AG04450 (cell line): ENCODE results near the gene HECTD4. TPM values are rescaled to one million over a fixed set of nuclear protein-coding genes. Genes with fewer than 3 reads are reported as not detected.
"Not testable (repeated sequence)": the region's sequence is repeated elsewhere in the genome, so short reads cannot be mapped to it uniquely, and the experiment has no call there.

ENCODE experiments used
- CTCF ChIA-PET: fragments of 300-600, 350-600 bp; formaldehyde crosslinking; extraction: SDS; loops from one replicate; lab custom pipeline; 2022; ENCODE audit warnings: antibody characterized with exemption, inconsistent platforms; lab: Charles Lee
- POLR2A ChIA-PET: fragments of 350-600 bp; formaldehyde crosslinking; extraction: SDS; loops from one replicate; lab custom pipeline; 2021; ENCODE audit warnings: antibody characterized with exemption, inconsistent platforms; lab: Yijun Ruan, JAX
- DNase-seq: peaks from one replicate; pipeline ENCODE4 v3.0.0-alpha.2; 2011; ENCODE audit warnings: low read depth, low spot score
- H3K27ac ChIP-seq: one replicate; pipeline ENCODE4 v1.5.1; 2012; ENCODE audit warnings: low read depth, low read length, control low read depth
- H3K27me3 ChIP-seq: one replicate; pipeline ENCODE4 v1.6.0; 2012; ENCODE audit warnings: low read length; ENCODE audit not compliant: control insufficient read depth, insufficient read depth
- H3K4me3 ChIP-seq: 2 replicates; pipeline ENCODE4 v1.5.1; 2011; ENCODE audit warnings: mild to moderate bottlenecking, low read depth, low read length, control low read depth
- H3K9me3 ChIP-seq: 2 replicates; pipeline ENCODE4 v1.5.1; 2012; ENCODE audit warnings: low read length; ENCODE audit not compliant: control insufficient read depth, insufficient read depth
- polyA plus RNA-seq: library from polyadenylated mRNA; depleted of rRNA; stranded (reverse); fragments of >200 nt; gene quantifications from 2 replicates; pipeline ENCODE4 v1.2.3, GENCODE V29; 2011
- TF ChIP-seq, protein P1 (sequence below): IDR thresholded peaks from 2 replicates; pipeline ENCODE4 v1.5.1; 2011; ENCODE audit warnings: low read depth, low read length, control low read depth, inconsistent platforms

The HECTD4 gene
- polyA plus RNA-seq, 1 experiment: 8.6 TPM

DNA sequence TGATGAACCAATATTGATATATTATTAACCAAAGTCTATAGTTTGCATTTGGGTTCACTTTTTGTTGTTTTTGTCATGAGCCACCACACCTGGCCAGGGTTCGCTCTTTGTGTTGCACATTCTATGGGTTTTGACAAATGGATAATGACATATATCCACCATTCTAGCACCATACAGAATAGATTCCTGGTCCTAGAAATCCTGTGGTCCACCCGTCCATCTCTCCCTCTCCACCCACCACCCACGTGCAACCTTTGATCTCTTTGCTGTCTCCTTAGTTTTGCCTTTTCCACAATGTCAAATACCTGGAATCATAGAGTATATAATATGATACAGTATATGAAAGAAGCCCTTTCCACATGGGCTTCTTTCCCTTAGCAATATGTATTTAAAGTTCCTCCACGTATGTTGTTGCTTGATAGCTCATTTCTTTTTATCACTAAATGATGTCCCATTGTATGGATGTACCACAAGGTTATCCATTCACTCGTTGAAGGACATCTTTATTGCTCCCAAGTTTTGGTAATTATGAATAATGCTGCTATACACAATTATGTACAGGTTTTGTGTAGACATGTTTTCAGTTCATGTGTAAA, 19.8 kb upstream of the HECTD4 start:
- POLR2A ChIA-PET: interaction anchor here (1.0 kb wide), 1 partner anchor 176 kb away, joined by 3 read pairs; no protein-coding TSS in a partner anchor

DNA sequence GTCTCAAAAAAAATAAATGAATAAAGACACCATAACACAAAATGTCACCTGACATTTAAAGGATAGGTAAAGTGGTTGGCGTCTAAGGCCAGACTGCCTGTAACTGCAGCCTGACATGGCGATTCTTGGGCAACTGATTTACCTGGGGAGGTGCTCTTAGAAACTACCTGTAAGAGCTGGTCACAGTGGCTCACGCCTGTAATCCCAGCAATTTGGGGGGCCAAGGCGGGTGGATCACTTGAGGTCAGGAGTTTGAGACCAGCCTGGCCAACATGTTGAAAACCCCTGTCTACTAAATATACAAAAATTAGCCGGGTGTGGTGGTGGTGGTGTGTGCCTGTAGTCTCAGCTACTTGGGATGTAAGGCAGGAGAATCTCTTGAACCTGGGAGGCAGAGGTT, 18.8 kb upstream of the HECTD4 start:
- ChIA-PET CTCF (interaction anchor here (0.6 to 1.8 kb wide), 3 partner anchors 14 to 456 kb away, joined by 5 to 7 read pairs (median 6); no protein-coding TSS in a partner anchor), POLR2A (no interaction called here)
- no peak overlapping the region for H3K27ac ChIP-seq
- DNase-seq: no peak
- no peak overlapping the region for H3K4me3 ChIP-seq
- no peaks in the 10 kb centered on the region for H3K9me3 ChIP-seq
- H3K27me3 ChIP-seq: no peaks in the 10 kb centered on the region
- TF ChIP-seq, protein P1, sequence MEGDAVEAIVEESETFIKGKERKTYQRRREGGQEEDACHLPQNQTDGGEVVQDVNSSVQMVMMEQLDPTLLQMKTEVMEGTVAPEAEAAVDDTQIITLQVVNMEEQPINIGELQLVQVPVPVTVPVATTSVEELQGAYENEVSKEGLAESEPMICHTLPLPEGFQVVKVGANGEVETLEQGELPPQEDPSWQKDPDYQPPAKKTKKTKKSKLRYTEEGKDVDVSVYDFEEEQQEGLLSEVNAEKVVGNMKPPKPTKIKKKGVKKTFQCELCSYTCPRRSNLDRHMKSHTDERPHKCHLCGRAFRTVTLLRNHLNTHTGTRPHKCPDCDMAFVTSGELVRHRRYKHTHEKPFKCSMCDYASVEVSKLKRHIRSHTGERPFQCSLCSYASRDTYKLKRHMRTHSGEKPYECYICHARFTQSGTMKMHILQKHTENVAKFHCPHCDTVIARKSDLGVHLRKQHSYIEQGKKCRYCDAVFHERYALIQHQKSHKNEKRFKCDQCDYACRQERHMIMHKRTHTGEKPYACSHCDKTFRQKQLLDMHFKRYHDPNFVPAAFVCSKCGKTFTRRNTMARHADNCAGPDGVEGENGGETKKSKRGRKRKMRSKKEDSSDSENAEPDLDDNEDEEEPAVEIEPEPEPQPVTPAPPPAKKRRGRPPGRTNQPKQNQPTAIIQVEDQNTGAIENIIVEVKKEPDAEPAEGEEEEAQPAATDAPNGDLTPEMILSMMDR: no peak

More for the DNA sequence above, 19.8 kb upstream of the HECTD4 start:
- Histone ChIP-seq H3K27ac (no peak overlapping the region), H3K4me3 (no peak overlapping the region), H3K9me3 (no peaks in the 10 kb centered on the region), H3K27me3 (no peaks in the 10 kb centered on the region)
- CTCF ChIA-PET: interaction anchor here (0.6 to 1.8 kb wide), 3 partner anchors 11 to 204 kb away, joined by 4 to 7 read pairs (median 6); no protein-coding TSS in a partner anchor
- TF ChIP-seq, protein P1: no peak
- no peak for DNase-seq

DNA sequence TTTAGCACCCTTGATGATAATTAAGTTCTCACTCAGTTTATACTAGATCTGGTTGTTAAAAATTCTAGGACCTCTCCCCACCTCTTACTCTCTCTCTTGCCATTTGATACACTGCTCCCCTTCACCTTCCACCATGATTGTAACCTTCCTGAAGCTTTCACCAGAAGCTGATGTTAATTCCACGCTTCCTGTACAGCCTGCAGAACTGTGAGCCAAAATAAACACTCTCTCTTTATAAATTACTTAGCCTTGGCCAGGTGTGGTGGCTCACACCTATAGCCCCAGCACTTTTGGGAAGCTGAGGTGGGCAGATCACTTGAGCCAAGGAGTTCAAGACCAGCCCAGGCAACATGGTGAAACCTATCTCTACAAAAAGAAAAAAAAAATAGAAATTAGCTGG, 11.1 kb upstream of the HECTD4 start:
- H3K4me3 ChIP-seq: no peak overlapping the region
- peaks cover 4% of the 10 kb centered on the region for H3K27me3 ChIP-seq
- TF ChIP-seq, protein P1: no peak
- H3K27ac ChIP-seq: no peak overlapping the region
- no peaks in the 10 kb centered on the region for H3K9me3 ChIP-seq
- POLR2A ChIA-PET: no interaction called here
- CTCF ChIA-PET: no interaction called here
- DNase-seq: no peak

DNA sequence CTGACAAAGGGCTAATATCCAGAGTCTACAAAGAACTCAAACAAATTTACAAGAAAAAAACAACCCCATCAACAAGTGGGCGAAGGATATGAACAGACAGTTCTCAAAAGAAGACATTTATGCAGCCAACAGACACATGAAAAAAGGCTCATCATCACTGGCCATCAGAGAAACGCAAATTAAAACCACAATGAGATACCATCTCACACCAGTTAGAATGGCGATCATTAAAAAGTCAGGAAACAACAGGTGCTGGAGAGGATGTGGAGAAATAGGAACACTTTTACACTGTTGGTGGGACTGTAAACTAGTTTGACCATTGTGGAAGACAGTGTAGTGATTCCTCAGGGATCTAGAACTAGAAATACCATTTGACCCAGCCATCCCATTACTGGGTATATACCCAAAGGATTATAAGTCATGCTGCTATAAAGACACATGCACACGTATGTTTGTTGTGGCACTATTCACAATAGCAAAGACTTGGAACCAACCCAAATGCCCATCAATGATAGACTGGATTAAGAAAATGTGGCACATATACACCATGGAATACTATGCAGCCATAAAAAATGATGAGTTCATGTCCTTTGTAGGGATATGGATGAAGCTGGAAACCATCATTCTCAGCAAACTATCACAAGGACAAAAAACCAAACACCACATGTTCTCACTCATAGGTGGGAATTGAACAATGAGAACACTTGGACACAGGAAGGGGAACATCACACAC, 7.9 kb upstream of the HECTD4 start:
- not testable (repeated sequence) for DNase-seq, H3K27ac ChIP-seq, H3K9me3 ChIP-seq, H3K4me3 ChIP-seq, H3K27me3 ChIP-seq
- ChIA-PET POLR2A (interaction anchor here (0.7 kb wide), 1 partner anchor 230 kb away, joined by 3 read pairs; no protein-coding TSS in a partner anchor), CTCF (interaction anchor here (4.4 kb wide), 1 partner anchor 192 kb away, joined by 79 read pairs; no protein-coding TSS in a partner anchor)

DNA sequence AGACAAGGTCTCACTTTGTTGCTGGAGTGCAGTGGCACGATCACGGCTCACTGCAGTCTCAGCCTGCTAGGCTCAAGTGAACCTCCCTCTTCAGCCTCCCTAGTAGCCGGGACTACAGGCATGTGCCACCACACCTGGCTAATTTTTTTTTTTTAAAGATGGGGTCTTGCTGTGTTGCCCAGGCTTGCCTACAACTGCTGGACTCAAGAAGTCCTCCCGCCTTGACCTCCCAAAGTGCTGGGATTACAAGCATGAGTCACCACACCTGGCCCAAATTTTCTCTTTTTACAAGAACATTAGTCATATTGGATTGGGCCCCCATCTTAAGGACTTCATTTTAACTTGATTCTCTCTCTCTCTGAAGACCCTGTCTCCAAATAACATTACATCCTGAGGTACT, 7.0 kb upstream of the HECTD4 start:
- H3K4me3 ChIP-seq: no peak overlapping the region

More for the DNA sequence above, 7.0 kb upstream of the HECTD4 start:
- ChIA-PET POLR2A (interaction anchor here (0.7 kb wide), 1 partner anchor 229 kb away, joined by 3 read pairs; no protein-coding TSS in a partner anchor), CTCF (interaction anchor here (4.4 kb wide), 1 partner anchor 191 kb away, joined by 79 read pairs; no protein-coding TSS in a partner anchor)
- TF ChIP-seq, protein P1: no peak
- no peak overlapping the region for H3K27ac ChIP-seq
- H3K27me3 ChIP-seq: peaks cover 4% of the 10 kb centered on the region
- H3K9me3 ChIP-seq: no peaks in the 10 kb centered on the region
- no peak for DNase-seq
